IPS-15b (cell line): ENCODE measurements around the gene RYR3.
"Not testable (repeated sequence)": the region's sequence is repeated elsewhere in the genome, so short reads cannot be mapped to it uniquely, and the experiment has no call there.

ENCODE experiments used
- H3K27me3 ChIP-seq: one replicate; pipeline ENCODE4 v1.6.1; 2013; ENCODE audit warnings: low read length; ENCODE audit not compliant: control insufficient read depth, insufficient read depth
- H3K36me3 ChIP-seq: one replicate; pipeline ENCODE4 v1.6.1; 2013; ENCODE audit warnings: low read length; ENCODE audit not compliant: control insufficient read depth, insufficient read depth
- H3K4me1 ChIP-seq: one replicate; pipeline ENCODE4 v1.6.1; 2013; ENCODE audit warnings: mild to moderate bottlenecking, low read length; ENCODE audit not compliant: control insufficient read depth, insufficient read depth
- H3K4me3 ChIP-seq: one replicate; pipeline ENCODE4 v1.5.1; 2013; ENCODE audit warnings: low read depth, low read length
- H3K9ac ChIP-seq: one replicate; pipeline ENCODE4 v1.6.1; 2013; ENCODE audit warnings: low read depth, mild to moderate bottlenecking, low read length
- H3K9me3 ChIP-seq: one replicate; pipeline ENCODE4 v1.6.1; 2013; ENCODE audit warnings: mild to moderate bottlenecking, low read length; ENCODE audit not compliant: control insufficient read depth, insufficient read depth

The RYR3 gene

GRCh38 chr15:33795070-33795469 lies 484.3 kb downstream of the RYR3 start:
- no peaks in the 10 kb centered on the region for H3K4me1 ChIP-seq
- no peaks in the 10 kb centered on the region for H3K36me3 ChIP-seq
- no peak overlapping the region for H3K4me3 ChIP-seq
- no peaks in the 10 kb centered on the region for H3K9me3 ChIP-seq
- no peaks in the 10 kb centered on the region for H3K27me3 ChIP-seq
- no peak overlapping the region for H3K9ac ChIP-seq

DNA sequence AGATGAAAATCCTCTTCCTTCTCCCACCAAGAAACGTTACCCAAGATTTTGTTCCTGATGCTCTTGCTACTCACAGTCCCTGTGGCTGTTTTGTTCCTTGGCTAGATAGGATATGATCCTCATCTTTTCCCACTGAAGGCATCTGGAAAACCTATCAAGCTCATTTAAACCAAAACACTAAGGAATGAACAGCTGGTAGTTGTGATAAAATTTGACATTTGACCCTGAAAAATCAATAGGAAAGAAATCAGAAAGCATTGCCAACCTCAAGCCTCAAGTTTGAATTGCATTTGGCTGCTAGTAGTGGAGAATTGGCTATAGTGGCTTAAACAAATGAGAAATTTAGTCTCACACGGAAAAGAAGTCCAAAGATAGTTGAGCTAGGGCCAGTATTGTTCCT lies 486.9 kb downstream of the RYR3 start:
- no peak overlapping the region for H3K4me3 ChIP-seq
- no peak overlapping the region for H3K9ac ChIP-seq
- H3K36me3 ChIP-seq = no peaks in the 10 kb centered on the region

GRCh38 chr15:33801954-33802353 lies 491.2 kb downstream of the RYR3 start:
- H3K4me3 ChIP-seq = no peak overlapping the region

More for the DNA sequence above, 486.9 kb downstream of the RYR3 start:
- no peaks in the 10 kb centered on the region for H3K9me3 ChIP-seq
- H3K4me1 ChIP-seq = no peaks in the 10 kb centered on the region
- H3K27me3 ChIP-seq = no peaks in the 10 kb centered on the region

DNA sequence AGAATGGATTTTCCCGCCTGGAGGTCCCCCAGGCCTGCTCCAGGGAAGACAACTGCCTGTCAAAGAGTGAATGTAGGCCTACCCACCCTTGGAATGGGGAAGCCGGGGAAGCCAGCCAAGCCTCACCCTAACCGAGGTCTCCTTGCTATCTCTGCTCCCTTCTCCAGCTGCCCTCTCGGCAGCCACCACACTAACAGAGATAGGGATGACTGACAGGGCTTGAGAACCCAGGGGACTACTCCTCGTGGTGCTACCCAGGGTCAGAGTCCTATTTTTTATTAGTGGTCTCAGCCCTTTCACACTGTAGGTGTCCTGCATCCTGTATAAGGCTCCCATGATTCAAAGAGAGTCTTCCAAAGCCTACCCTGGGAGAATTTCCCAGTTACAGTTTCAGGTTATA lies 496.9 kb downstream of the RYR3 start:
- Histone ChIP-seq H3K9me3 (no peaks in the 10 kb centered on the region), H3K9ac (no peak overlapping the region), H3K4me3 (no peak overlapping the region), H3K4me1 (no peaks in the 10 kb centered on the region), H3K27me3 (no peaks in the 10 kb centered on the region), H3K36me3 (no peaks in the 10 kb centered on the region)

More at GRCh38 chr15:33801954-33802353, 491.2 kb downstream of the RYR3 start:
- H3K9me3 ChIP-seq = no peaks in the 10 kb centered on the region
- no peaks in the 10 kb centered on the region for H3K4me1 ChIP-seq
- H3K36me3 ChIP-seq = no peaks in the 10 kb centered on the region
- no peaks in the 10 kb centered on the region for H3K27me3 ChIP-seq
- no peak overlapping the region for H3K9ac ChIP-seq

DNA sequence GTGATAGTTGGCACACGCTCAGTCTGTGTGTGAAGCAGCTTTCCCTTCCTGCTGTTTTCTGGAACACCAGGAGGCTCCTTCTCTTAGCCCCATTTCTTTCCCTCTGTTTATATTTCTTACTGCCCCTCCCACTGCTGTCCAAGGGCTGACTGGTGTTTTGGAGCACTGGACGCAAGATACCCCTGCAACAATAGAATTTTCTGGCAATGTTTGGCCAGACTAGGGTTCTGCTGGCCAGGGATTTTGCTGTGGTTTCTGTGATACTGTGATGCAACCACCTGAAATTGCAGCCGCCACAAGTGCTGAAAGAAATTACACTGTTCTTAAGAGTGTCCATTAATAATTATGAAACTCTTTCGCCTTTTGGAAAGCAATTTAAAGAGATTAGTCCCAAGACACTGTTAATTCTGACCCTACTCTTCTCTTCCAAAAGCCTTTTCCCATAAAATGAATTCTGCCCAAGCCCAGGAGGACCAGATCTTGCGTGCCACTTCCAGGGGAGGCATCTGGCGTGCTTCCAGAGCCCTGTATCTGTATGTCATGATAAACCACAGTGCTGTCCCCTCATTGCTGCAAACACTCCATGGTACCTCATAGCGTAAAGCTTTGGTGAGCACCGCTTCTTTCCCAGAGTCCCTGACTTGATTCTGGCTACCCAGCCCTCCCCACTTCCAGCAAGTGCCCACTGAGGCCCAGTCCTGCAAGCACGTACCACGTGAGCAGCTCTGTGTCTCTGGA lies 498.1 kb downstream of the RYR3 start:
- Histone ChIP-seq H3K4me3 (no peak overlapping the region), H3K27me3 (no peaks in the 10 kb centered on the region), H3K9ac (no peak overlapping the region), H3K36me3 (no peaks in the 10 kb centered on the region), H3K9me3 (no peaks in the 10 kb centered on the region), H3K4me1 (no peaks in the 10 kb centered on the region)

DNA sequence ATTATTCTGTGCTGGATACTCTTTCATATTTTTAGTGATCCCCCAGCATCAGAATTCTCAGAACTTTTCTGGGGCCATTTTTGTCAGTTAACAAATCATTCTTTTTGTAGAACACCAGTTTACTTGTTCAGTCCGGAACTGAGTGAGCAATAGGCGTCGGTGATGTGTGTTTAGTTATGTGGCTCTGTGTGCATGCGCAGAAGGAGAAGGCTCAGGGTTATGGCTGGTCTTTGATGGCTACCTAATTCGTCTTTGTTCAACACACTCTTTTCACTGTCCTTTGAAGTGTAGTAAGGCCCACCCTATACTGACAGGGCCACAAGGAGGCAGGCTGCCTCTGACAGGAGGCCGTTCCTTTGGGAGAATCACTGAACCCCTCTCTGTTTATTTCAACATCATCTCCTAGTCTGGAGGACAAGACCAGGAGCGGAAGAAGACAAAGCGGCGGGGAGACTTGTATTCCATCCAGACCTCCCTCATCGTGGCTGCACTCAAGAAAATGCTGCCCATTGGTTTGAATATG lies 499.4 kb downstream of the RYR3 start:
- H3K27me3 ChIP-seq = no peaks in the 10 kb centered on the region
- H3K4me3 ChIP-seq = no peak overlapping the region
- no peaks in the 10 kb centered on the region for H3K36me3 ChIP-seq
- H3K4me1 ChIP-seq = no peaks in the 10 kb centered on the region
- H3K9me3 ChIP-seq = no peaks in the 10 kb centered on the region
- H3K9ac ChIP-seq = no peak overlapping the region

GRCh38 chr15:33810806-33811205 lies 500.0 kb downstream of the RYR3 start:
- no peaks in the 10 kb centered on the region for H3K4me1 ChIP-seq
- H3K9ac ChIP-seq = no peak overlapping the region
- no peaks in the 10 kb centered on the region for H3K27me3 ChIP-seq
- no peaks in the 10 kb centered on the region for H3K9me3 ChIP-seq
- no peak overlapping the region for H3K4me3 ChIP-seq
- H3K36me3 ChIP-seq = no peaks in the 10 kb centered on the region

DNA sequence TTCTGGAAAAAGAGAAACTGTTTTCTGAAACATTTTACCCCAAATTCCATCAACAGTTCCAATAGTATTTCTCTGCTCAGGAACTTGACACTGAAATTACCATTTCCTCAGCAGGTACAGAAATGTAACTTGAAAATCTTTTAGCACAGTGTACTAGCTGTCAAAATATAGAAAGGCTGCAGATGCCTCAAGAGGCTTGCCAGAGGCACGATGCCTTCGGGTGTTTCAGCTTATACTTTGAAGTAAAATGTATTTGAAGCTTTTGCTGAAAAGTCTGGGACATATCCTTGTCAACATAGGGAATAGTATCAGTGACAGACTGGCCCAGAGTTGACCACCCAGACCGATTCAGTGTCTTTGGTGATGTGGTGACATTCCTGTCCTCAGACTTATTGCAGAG lies 503.1 kb downstream of the RYR3 start:
- H3K9me3 ChIP-seq = no peaks in the 10 kb centered on the region
- H3K27me3 ChIP-seq = no peaks in the 10 kb centered on the region
- H3K4me3 ChIP-seq = no peak overlapping the region
- H3K36me3 ChIP-seq = no peaks in the 10 kb centered on the region
- H3K4me1 ChIP-seq = no peaks in the 10 kb centered on the region
- no peak overlapping the region for H3K9ac ChIP-seq

DNA sequence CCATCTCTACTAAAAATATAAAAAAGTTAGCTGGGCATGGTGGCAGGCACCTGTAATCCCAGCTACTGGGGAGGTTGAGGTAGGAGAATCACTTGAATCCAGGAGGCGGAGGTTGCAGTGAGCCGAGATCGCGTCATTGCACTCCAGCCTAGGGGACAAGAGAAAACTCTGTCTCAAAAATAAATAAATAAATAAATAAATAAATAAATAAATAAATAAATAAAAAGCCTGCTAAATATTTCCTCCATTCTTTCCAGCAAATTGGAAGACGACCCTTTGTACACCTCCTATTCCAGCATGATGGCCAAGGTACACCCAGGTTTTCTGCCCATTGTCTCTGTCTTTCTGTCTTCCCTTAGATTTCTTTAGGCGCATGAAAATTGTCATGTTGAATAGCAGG lies 508.7 kb downstream of the RYR3 start:
- not testable (repeated sequence) for H3K4me1 ChIP-seq, H3K9me3 ChIP-seq, H3K27me3 ChIP-seq, H3K36me3 ChIP-seq, H3K9ac ChIP-seq, H3K4me3 ChIP-seq

DNA sequence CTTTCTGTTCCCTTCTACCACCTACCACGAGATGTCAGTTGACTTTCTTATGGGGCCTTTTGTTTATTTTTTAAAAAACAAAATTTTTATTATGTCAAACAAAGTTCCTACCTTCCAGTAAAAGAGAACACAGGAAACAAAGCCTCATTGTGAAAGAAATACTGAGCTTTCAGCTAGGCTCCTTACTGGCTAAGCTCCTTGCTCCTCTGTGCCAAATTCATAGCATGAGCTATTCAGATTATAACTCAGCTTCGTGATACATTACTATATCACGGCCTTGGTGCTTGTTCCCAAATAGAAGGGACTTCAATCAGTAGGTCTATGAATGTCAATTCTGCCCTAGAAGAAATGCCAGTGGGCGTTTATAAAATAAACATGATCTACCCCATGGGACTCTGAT lies 511.7 kb downstream of the RYR3 start:
- no peaks in the 10 kb centered on the region for H3K36me3 ChIP-seq
- no peaks in the 10 kb centered on the region for H3K27me3 ChIP-seq
- H3K9ac ChIP-seq = no peak overlapping the region
- no peak overlapping the region for H3K4me3 ChIP-seq
- no peaks in the 10 kb centered on the region for H3K9me3 ChIP-seq
- H3K4me1 ChIP-seq = no peaks in the 10 kb centered on the region

GRCh38 chr15:33823119-33823518 lies 512.4 kb downstream of the RYR3 start:
- Histone ChIP-seq H3K9ac (no peak overlapping the region), H3K9me3 (no peaks in the 10 kb centered on the region), H3K4me3 (no peak overlapping the region), H3K27me3 (no peaks in the 10 kb centered on the region), H3K36me3 (no peaks in the 10 kb centered on the region), H3K4me1 (no peaks in the 10 kb centered on the region)

DNA sequence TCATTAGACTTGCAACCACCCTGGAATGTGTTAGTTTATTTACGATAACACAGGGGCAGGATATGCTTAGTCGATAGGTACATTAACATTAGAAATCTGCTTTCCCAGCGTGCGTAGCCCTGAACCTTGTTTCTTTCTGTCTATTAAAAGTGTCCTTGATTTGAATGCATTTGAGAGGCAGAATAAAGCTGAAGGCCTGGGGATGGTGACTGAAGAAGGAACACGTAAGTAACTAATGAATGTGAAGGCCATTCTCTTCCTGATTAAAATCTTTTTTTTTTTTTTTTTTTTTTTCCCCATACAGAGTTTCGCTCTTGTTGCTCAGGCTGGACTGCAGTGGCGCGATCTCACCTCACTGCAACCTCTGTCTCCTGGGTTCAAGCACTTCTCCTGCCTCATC lies 514.7 kb downstream of the RYR3 start:
- H3K27me3 ChIP-seq = no peaks in the 10 kb centered on the region
- no peak overlapping the region for H3K9ac ChIP-seq
- no peak overlapping the region for H3K4me3 ChIP-seq
- H3K9me3 ChIP-seq = no peaks in the 10 kb centered on the region
- no peaks in the 10 kb centered on the region for H3K36me3 ChIP-seq
- H3K4me1 ChIP-seq = no peaks in the 10 kb centered on the region
